Measurements from ENCODE around the gene KCNIP3.

KCNIP3 gene

DNA sequence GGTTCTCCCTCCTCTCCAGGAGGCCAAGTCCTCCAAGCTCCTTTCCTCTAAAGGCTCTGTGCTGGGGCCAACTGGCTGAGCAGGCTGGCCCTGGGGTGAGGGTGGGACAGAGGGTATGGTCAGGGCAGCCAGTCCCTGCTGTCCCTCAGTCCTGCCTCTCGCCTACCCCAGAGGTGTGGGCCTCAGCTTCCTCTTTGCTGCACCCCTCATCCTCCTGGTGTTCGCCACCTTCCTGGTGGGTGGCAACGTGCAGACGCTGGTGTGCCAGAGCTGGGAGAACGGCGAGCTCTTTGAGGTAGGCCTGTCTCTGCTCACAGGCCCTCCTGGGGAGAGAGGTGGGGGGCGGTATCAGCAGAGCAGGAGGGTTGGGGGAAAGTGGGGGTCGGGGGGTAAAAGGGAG, 16.1 kb upstream of the KCNIP3 start:
- Mint-ChIP-seq H3K4me3 (no peak overlapping the region), H3K4me1 (ENCODE audit: low read depth) (no peaks in the 10 kb centered on the region), H3K27me3 (no peaks in the 10 kb centered on the region), H3K36me3 (ENCODE audit: low read depth) (no peaks in the 10 kb centered on the region), H3K27ac (no peak overlapping the region), H3K9me3 (no peaks in the 10 kb centered on the region)

DNA sequence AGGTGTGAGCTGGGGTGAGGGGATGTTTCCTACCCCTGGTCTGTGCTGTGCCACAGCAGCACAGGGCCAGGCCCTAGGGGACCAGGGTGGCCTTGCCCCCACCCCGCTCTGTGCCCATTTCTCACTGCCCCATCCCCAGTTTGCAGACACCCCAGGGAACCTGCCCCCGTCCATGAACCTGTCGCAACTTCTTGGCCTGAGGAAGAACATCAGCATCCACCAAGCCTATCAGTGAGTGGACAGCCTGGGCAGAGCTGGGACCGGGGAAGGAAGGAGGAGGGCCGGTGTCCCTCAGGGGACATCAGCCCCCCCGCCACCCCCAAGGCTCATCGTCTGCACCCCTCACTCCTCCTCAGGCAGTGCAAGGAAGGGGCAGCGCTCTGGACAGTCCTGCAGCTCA, 15.4 kb upstream of the KCNIP3 start:
- Mint-ChIP-seq H3K4me3 (no peak overlapping the region), H3K36me3 (ENCODE audit: low read depth) (no peaks in the 10 kb centered on the region), H3K4me1 (ENCODE audit: low read depth) (no peaks in the 10 kb centered on the region), H3K9me3 (no peaks in the 10 kb centered on the region), H3K27me3 (no peaks in the 10 kb centered on the region), H3K27ac (no peak overlapping the region)

DNA sequence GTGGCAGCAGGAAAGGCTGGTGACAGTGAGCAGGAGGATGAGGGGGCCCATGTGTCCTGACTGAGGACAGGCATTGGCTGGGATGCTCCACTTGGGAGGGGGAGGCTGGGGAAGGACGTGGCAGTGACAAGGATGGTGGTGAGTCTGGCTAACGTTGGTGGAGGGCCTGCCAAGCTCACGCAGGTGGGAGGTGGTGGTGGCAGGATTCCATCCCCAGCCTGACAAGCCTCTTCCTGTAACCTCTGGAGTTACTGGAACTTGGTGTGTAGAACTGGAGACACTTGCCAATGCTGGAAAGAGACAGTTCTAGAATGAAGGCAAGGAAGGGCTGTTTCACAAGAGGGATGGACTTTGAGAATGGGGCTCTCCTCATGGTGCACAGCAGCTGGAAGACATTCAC, 14.7 kb upstream of the KCNIP3 start:
- Mint-ChIP-seq H3K27ac (no peak overlapping the region), H3K27me3 (no peaks in the 10 kb centered on the region), H3K4me3 (no peak overlapping the region), H3K9me3 (no peaks in the 10 kb centered on the region), H3K36me3 (ENCODE audit: low read depth) (no peaks in the 10 kb centered on the region), H3K4me1 (ENCODE audit: low read depth) (no peaks in the 10 kb centered on the region)

DNA sequence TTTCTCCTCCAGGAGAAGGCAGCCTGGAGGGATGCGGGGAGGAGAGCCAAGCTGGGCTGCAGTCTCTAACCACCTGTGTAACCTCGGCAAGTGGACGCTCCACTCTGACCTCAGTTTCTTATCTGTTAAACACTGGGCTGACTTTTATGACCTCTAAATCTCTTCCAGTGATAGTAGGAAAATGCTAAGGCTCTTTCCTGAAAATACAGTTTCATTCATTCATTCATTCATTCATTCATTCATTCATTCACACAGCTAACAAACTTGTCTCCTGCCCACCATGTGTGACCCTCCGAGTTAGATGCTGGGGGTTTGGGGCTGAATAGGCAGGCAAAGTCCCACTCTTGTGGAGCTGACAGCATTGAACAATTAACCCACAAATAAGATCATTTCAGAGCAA, 13.6 kb upstream of the KCNIP3 start:
- Mint-ChIP-seq H3K4me1 (ENCODE audit: low read depth) (no peaks in the 10 kb centered on the region), H3K36me3 (ENCODE audit: low read depth) (no peaks in the 10 kb centered on the region), H3K27ac (no peak overlapping the region), H3K4me3 (no peak overlapping the region), H3K9me3 (no peaks in the 10 kb centered on the region), H3K27me3 (no peaks in the 10 kb centered on the region)

DNA sequence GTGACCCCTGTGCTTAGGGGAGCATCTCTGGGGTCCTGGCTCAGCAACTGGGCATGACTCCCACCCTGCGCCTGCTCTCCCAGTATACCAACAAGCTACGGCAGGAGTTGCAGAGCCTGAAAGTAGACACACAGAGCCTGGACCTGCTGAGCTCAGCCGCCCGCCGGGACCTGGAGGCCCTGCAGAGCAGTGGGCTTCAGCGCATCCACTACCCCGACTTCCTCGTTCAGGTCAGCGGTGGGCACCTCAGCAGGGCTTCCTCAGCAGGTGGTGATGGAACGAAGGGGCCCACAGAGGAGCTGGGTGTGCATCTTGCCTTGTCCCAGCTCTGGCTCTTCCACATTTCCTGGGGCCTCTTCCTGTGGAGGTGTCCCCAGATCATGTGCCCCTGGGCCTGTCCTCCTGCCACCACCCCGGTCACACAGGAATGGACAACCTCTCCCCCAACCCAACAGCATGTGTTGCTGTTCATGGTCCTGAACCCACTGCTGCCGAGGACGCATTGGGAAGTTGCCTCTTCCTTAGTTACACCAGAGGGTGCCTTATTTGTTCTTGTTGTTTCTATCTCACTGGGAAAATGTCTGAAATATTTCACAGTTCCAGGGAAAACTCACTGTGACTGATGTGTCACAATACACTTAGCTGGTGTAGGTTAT, 12.1 kb upstream of the KCNIP3 start:
- peaks cover under 1% of the 10 kb centered on the region for H3K9me3 Mint-ChIP-seq
- no peak overlapping the region for H3K27ac Mint-ChIP-seq
- H3K4me3 Mint-ChIP-seq = no peak overlapping the region
- no peaks in the 10 kb centered on the region for H3K27me3 Mint-ChIP-seq
- no peaks in the 10 kb centered on the region for H3K4me1 Mint-ChIP-seq (ENCODE audit: low read depth)
- no peaks in the 10 kb centered on the region for H3K36me3 Mint-ChIP-seq (ENCODE audit: low read depth)

DNA sequence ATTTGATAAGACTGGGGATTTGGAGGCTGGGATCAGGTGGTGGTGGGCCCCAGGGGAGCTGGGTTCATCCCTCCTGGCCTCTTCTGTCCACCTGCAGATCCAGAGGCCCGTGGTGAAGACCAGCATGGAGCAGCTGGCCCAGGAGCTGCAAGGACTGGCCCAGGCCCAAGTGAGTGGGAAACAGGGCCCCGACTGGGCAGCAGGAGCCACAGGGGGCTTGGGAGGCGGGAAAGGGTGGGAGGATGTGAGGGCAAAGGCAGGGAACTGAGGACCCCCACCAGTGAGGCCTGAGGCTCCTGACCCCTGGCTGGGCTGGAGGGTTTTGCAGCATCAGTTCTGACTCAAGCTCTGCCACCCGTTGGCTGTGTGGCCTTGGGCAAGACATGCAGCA, 11.6 kb upstream of the KCNIP3 start:
- Mint-ChIP-seq H3K9me3 (peaks cover 6% of the 10 kb centered on the region), H3K27ac (no peak overlapping the region), H3K4me3 (no peak overlapping the region), H3K27me3 (no peaks in the 10 kb centered on the region), H3K4me1 (ENCODE audit: low read depth) (no peaks in the 10 kb centered on the region), H3K36me3 (ENCODE audit: low read depth) (no peaks in the 10 kb centered on the region)

DNA sequence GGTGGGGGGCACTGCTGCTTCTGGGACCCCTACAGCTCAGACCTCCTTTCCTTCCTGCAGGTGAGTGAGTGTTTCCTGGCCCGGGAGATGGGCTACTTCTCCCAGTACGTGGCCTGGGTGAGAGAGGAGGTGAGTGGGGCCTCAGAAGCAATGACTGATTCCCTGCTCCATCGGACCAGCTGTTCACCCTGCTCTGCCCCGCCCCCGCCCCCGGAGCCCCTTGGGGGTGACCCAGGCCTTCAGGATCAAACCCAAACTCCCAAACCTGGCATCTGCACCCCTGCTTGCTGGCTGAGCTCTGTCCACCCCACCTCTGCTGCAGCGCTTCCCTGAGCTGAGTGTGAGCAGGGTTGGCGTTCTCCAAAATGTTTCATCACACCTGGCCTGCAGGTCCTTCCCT, 9.8 kb upstream of the KCNIP3 start:
- H3K27ac Mint-ChIP-seq = no peak overlapping the region
- no peaks in the 10 kb centered on the region for H3K36me3 Mint-ChIP-seq (ENCODE audit: low read depth)
- H3K4me3 Mint-ChIP-seq = no peak overlapping the region
- peaks cover 12% of the 10 kb centered on the region for H3K9me3 Mint-ChIP-seq
- no peaks in the 10 kb centered on the region for H3K4me1 Mint-ChIP-seq (ENCODE audit: low read depth)
- H3K27me3 Mint-ChIP-seq = no peaks in the 10 kb centered on the region

DNA sequence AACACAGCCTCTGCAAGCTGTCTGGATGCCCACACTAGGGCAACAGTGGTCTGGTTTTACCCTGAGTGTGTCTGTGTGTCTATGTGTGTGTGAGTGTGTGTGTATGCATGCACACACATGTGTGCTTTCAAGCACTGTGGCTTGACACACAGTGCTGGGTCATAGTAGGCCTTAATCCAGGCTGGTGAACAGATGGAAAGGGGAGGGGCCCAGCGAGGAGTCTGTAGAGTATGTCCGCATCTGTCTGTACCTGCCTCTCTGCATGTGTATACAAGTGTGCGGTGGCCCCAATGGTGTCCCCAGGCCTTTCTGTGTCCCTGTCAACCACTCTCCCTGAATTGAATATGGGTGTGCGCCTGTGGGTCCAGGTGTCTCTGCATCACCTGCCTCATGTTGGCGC, 9.3 kb upstream of the KCNIP3 start:
- no peaks in the 10 kb centered on the region for H3K4me1 Mint-ChIP-seq (ENCODE audit: low read depth)
- no peaks in the 10 kb centered on the region for H3K27me3 Mint-ChIP-seq
- peaks cover 12% of the 10 kb centered on the region for H3K9me3 Mint-ChIP-seq
- H3K27ac Mint-ChIP-seq = no peak overlapping the region
- no peak overlapping the region for H3K4me3 Mint-ChIP-seq
- no peaks in the 10 kb centered on the region for H3K36me3 Mint-ChIP-seq (ENCODE audit: low read depth)

DNA sequence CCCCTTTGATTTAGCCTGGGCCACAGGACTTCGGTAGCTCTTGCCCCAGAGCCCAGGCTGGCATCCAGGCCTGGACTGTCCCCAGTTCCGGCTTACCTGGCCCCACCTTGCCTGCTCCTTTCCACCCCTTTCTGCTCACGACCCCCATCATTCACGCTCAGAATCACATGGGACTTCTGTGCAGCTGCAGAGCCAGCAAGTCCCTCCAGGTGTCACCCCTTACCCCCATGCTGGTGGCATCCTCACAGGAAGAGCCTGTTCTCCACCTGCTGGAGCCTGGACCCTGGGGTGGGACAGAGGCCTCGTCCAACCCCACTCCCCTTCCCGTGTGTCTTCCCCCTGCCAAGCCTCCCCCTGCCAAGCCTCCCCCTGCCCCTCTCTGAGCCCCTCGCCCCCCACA, 7.9 kb upstream of the KCNIP3 start:
- no peaks in the 10 kb centered on the region for H3K36me3 Mint-ChIP-seq (ENCODE audit: low read depth)
- H3K9me3 Mint-ChIP-seq = peaks cover 12% of the 10 kb centered on the region
- H3K27ac Mint-ChIP-seq = no peak overlapping the region

DNA sequence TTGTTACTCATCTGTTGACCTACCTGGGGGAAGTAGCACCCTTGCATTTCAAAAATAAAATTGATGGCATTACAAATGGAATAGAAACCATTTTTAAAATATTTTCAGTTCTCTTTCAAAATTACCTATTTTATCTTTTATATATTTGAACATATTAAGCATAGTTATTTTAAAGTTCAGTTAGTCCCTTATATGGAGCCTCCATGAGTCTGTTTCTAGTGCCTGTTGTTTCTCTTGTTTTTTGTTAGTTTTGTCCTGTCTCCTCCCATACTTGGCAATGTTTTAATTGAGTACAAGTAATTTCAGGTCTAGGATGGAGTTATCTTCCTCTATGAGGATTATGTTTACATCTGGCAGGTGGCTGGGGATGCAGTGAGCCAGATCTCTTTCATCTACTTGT, 5.9 kb upstream of the KCNIP3 start:
- Mint-ChIP-seq H3K27me3 (no peaks in the 10 kb centered on the region), H3K27ac (no peak overlapping the region), H3K4me1 (ENCODE audit: low read depth) (no peaks in the 10 kb centered on the region), H3K9me3 (peaks cover 12% of the 10 kb centered on the region), H3K36me3 (ENCODE audit: low read depth) (no peaks in the 10 kb centered on the region), H3K4me3 (no peak overlapping the region)

More for the DNA sequence above, 7.9 kb upstream of the KCNIP3 start:
- H3K4me3 Mint-ChIP-seq = no peak overlapping the region
- H3K4me1 Mint-ChIP-seq (ENCODE audit: low read depth) = no peaks in the 10 kb centered on the region
- H3K27me3 Mint-ChIP-seq = no peaks in the 10 kb centered on the region

DNA sequence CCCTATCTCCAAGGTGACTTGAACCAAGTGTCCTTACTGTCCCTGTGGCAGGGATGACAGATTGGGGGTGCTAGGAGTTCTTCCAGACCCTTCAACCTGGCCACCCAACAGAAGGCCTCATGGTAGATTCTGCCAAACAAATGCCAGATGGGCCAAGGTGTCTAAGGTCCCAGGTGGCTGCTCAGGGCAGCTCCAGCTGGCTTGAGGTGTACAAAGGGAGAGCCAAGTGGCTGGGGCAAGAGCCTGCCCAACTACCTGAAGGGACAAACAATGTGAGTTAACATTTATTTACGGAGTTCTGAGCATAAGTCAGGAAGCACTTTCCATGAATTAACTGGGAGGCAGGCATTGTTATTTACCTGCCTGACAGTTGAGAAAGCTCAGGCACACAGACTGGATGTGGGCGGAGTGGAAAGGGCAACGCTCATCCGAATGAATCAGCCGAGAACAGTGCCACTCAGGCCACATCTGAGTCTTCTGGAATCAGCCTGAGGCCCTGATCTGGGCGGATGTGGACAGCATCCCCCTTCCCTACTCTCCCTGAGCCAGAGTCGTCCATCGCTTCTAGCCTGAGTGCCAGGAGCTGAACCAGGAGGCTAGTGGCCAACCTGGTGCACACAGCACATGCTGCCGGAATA, 4.4 kb upstream of the KCNIP3 start:
- no peaks in the 10 kb centered on the region for H3K27me3 Mint-ChIP-seq
- no peak overlapping the region for H3K4me3 Mint-ChIP-seq
- H3K36me3 Mint-ChIP-seq (ENCODE audit: low read depth) = no peaks in the 10 kb centered on the region
- peaks cover 12% of the 10 kb centered on the region for H3K9me3 Mint-ChIP-seq
- H3K27ac Mint-ChIP-seq = no peak overlapping the region
- H3K4me1 Mint-ChIP-seq (ENCODE audit: low read depth) = no peaks in the 10 kb centered on the region

DNA sequence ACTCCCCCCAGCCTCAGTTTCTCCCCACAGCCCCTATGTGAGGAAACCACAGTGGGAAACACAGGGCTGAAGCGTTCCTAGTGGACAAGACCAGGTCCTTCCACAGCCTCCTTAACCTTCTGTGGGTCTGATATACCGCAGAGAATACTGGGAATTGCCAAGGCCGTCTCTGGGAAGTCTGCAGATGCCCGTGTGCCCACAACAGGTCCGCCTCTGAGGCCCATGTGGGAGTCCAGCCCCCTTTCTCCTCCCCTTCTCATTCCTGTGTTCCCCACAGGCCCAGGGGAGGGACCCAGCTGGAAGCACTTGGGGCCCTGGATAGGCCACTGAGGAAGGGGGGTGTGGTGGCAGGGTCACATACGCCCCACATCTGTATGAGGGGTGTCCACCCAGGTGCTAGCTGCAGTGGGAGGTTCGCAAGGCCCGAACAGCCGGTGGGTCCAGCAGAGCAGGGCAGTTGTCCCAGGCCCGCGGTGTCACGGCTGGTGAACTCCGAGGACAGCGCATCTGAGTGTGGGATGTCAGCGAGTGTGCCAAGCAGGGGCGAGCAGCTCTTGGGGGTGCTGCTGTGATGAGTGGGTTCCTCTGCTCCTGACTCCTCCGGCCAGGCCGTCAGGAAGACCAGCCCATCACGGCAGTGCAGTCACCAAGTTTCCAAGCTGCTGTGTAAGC, 2.4 kb upstream of the KCNIP3 start:
- Mint-ChIP-seq H3K4me1 (ENCODE audit: low read depth) (no peaks in the 10 kb centered on the region), H3K9me3 (peaks cover 12% of the 10 kb centered on the region), H3K4me3 (no peak overlapping the region), H3K36me3 (ENCODE audit: low read depth) (no peaks in the 10 kb centered on the region), H3K27me3 (no peaks in the 10 kb centered on the region), H3K27ac (no peak overlapping the region)

DNA sequence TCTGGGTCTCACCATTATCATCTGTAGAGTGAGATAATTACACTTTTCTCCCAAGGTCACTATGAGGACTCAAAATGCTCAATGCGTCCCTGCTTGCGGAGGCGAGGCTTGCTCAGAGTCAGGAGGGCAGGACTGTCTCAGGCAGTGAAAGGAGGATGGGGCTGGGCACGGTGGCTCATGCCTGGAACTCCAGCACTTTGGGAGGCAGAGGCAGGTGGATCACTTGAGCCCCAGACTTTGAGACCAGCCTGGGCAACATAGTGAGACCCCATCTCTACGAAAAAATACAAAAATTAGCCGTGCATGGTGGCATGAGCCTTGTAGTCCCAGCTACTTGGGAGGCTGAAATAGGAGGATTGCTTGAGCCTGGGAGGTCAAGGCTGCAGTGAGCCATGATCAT, 1.8 kb upstream of the KCNIP3 start:
- H3K27ac Mint-ChIP-seq = no peak overlapping the region
- peaks cover 8% of the 10 kb centered on the region for H3K9me3 Mint-ChIP-seq
- H3K4me3 Mint-ChIP-seq = no peak overlapping the region
- H3K36me3 Mint-ChIP-seq (ENCODE audit: low read depth) = no peaks in the 10 kb centered on the region
- no peaks in the 10 kb centered on the region for H3K4me1 Mint-ChIP-seq (ENCODE audit: low read depth)
- no peaks in the 10 kb centered on the region for H3K27me3 Mint-ChIP-seq

DNA sequence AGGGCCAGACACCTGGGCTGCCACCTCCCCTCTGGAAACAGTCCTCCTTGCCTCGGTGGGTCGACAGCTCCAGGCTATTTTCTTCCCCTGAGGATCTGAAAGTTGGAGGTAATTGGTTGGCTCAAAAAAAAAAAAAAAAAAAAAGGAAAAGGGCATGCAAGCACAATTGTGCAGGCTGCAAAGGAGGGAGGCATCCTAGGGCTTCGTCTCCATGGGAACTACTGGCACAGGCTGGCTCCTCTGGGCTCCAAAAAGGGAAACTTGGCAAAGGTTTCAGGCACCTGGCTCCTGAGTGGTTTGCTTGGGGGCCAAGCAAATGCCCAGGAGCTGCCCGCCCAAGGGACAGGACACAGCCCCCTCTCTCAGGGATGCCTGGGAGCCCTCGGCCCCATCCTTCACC, 1.1 kb upstream of the KCNIP3 start:
- peaks cover 4% of the 10 kb centered on the region for H3K9me3 Mint-ChIP-seq
- no peaks in the 10 kb centered on the region for H3K4me1 Mint-ChIP-seq (ENCODE audit: low read depth)
- H3K36me3 Mint-ChIP-seq (ENCODE audit: low read depth) = no peaks in the 10 kb centered on the region
- H3K27me3 Mint-ChIP-seq = no peaks in the 10 kb centered on the region
- no peak overlapping the region for H3K27ac Mint-ChIP-seq
- H3K4me3 Mint-ChIP-seq = no peak overlapping the region

DNA sequence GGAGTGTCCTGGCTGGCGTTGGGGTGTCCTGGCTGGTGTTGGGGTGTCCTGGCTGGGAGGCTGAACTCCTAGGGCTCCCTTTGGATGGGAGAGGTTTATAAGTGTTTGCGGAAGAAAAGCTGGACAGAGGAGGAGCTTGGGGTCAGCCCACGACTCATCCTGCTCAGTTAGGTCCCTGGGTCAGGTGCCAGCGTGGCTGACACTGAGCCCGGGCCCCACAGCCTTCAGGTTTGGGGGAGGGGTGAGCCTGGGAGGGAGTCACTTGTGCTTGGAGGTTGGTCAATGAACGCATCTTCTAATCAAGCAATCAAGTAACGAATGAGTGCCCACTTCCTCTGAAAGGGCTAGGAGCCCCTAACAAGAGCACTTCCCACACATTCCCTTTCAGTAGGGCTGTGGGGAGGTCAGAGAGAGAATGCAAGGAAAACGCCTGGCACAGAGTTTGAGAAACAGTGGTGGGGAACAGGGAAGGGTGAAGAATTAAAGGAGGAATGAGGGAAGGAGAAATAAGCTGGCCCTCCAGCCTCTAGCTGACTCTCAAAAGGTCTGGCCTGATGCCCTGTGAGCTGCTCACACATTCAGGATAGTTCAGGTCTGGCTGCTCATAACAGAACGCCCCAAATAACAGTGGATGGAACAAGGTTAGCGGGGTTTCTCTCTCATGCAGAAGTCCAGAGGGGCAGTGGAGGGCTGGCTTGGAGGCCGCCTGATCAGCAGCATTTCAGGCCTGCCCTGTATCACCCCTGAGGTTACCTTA, 670 bp downstream of the KCNIP3 start:
- Mint-ChIP-seq H3K9me3 (no peaks in the 10 kb centered on the region), H3K36me3 (ENCODE audit: low read depth) (no peaks in the 10 kb centered on the region), H3K27me3 (no peaks in the 10 kb centered on the region), H3K4me3 (no peak overlapping the region), H3K4me1 (ENCODE audit: low read depth) (no peaks in the 10 kb centered on the region), H3K27ac (no peak overlapping the region)
